ENCODE measurements around the gene TMEM132D.

GRCh38 chr12:129467726-129468125, 436.1 kb downstream of the TMEM132D start:
- no peak for TF ChIP-seq CTCF (IDR thresholded peaks at IDR 0.05; ENCODE audit: low read depth, low read length)
- no peak for TF ChIP-seq POLR2A (IDR thresholded peaks at IDR 0.05; ENCODE audit: extremely low read depth, insufficient read length)
